Gastrocnemius medialis (tissue), 4 donors: ENCODE measurements around the gene SLC27A3. TPM values are rescaled to one million over a fixed set of nuclear protein-coding genes. Genes with fewer than 3 reads are reported as not detected.

ENCODE experiments used
- ATAC-seq, 2 donors: fragments of 150-250 bp; one replicate each; pipeline ENCODE4 v1.9.1; 2016
- DNase-seq, 2 donors: peaks; one replicate each; pipeline ENCODE4 v3.0.0-alpha.2; 2019
- H3K27ac ChIP-seq, 4 donors: fragments of 200-600 bp; sonication (generic); 1 replicate in 1 of 4; 2 replicates in 3 of 4; pipeline ENCODE4 v1.5.1; 2016 to 2018; ENCODE audit warnings: mild to moderate bottlenecking in 2 of 4, moderate library complexity in 1 of 4
- H3K27me3 ChIP-seq, 3 donors: fragments of 200-600 bp; sonication (generic) in 2 of 3; 1 replicate in 1 of 3; 2 replicates in 2 of 3; pipeline versions ENCODE4 v1.5.1 to v1.6.0; 2016 to 2019; ENCODE audit warnings: mild to moderate bottlenecking in 1 of 3, moderate library complexity in 1 of 3
- H3K36me3 ChIP-seq, 2 donors: fragments of 200-600 bp; sonication (generic) in 1 of 2; one replicate each; pipeline ENCODE4 v1.5.1; 2017 to 2018
- H3K4me1 ChIP-seq, 2 donors: fragments of 200-600 bp; sonication (generic) in 1 of 2; one replicate each; pipeline ENCODE4 v1.5.1; 2016 to 2017; ENCODE audit warnings: mild to moderate bottlenecking in 2 of 2
- H3K4me3 ChIP-seq, 4 donors: fragments of 200-600 bp; sonication (generic) in 3 of 4; 1 replicate in 1 of 4; 2 replicates in 3 of 4; pipeline ENCODE4 v1.5.1; 2016 to 2019; ENCODE audit warnings: mild to moderate bottlenecking in 2 of 4
- H3K9me3 ChIP-seq, 3 donors: fragments of 200-600 bp; sonication (generic) in 2 of 3; 1 replicate in 1 of 3; 2 replicates in 2 of 3; pipeline ENCODE4 v1.5.1; 2016 to 2019
- POLR2A ChIP-seq, 2 donors: fragments of 450-650 bp; IDR thresholded peaks; one replicate each; pipeline ENCODE4 v1.6.1; 2017; ENCODE audit warnings: antibody characterized with exemption in 2 of 2, mild to moderate bottlenecking in 2 of 2, moderate library complexity in 2 of 2
- in situ Hi-C, 4 donors: fragments of 200-750 bp; cut with MboI; loops; one replicate each; pipeline versions ENCODE4 v1.15.0 to v1.8.0; 2017; ENCODE audit warnings: low sequenced_read_pairs in 4 of 4
- intact Hi-C: fragments of 100-400 bp; cut with DNase I; formaldehyde crosslinking; loops from one replicate; pipeline ENCODE4 v1.15.1; 2023; ENCODE audit warnings: low total_unique reads
- total RNA-seq, 4 donors: library from RNA; depleted of rRNA; stranded (reverse); fragments of >200 nt; gene quantifications; one replicate each; pipeline versions ENCODE4 v1.1.0 to v1.2.3, GENCODE V29; 2016
- TF ChIP-seq, protein P1 (sequence below), 5 experiments: fragments of 450-650 bp in 3 of 5; fragments of 200-600 bp in 2 of 5; sonication (generic) in 2 of 5; IDR thresholded peaks in 4 of 5; conservative IDR thresholded peaks in 1 of 5; 1 replicate in 4 of 5; 2 replicates in 1 of 5; pipeline ENCODE4 v1.5.1; 2016 to 2019; ENCODE audit warnings: antibody characterized with exemption in 5 of 5, mild to moderate bottlenecking in 3 of 5, moderate library complexity in 3 of 5

Gene SLC27A3
- total RNA-seq, 4 donors from 2014 or later, result 2.3 to 7.9 (median 3.7) TPM

GRCh38 chr1:153799016-153799415 is 23.8 kb downstream of the SLC27A3 start:
- H3K27ac ChIP-seq, result no peak overlapping the region
- H3K27me3 ChIP-seq, result no peaks in the 10 kb centered on the region
- H3K36me3 ChIP-seq, result no peaks in the 10 kb centered on the region
- TF ChIP-seq, protein P1, sequence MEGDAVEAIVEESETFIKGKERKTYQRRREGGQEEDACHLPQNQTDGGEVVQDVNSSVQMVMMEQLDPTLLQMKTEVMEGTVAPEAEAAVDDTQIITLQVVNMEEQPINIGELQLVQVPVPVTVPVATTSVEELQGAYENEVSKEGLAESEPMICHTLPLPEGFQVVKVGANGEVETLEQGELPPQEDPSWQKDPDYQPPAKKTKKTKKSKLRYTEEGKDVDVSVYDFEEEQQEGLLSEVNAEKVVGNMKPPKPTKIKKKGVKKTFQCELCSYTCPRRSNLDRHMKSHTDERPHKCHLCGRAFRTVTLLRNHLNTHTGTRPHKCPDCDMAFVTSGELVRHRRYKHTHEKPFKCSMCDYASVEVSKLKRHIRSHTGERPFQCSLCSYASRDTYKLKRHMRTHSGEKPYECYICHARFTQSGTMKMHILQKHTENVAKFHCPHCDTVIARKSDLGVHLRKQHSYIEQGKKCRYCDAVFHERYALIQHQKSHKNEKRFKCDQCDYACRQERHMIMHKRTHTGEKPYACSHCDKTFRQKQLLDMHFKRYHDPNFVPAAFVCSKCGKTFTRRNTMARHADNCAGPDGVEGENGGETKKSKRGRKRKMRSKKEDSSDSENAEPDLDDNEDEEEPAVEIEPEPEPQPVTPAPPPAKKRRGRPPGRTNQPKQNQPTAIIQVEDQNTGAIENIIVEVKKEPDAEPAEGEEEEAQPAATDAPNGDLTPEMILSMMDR (IDR thresholded peaks at IDR 0.05 in 4 of 5, conservative IDR thresholded peaks at IDR 0.05 in 1 of 5), result no peak
- ATAC-seq (no peak), DNase-seq (no peak)
- H3K4me3 ChIP-seq, result no peak overlapping the region
- in situ Hi-C loops (loop anchor here (5.0 to 10.0 kb wide), 3 partner anchors 146 to 188 kb away; partner anchors contain the start of genes RAB13 (in 3 of the 4) and DENND4B (in 1 of the 4)), intact Hi-C loops (loop anchor here (5.0 kb wide), 2 partner anchors 123 to 473 kb away; partner anchors contain the start of genes GATAD2B and HAX1)
- no peaks in the 10 kb centered on the region for H3K9me3 ChIP-seq
- peaks cover 0 to 12% of the 10 kb centered on the region in 2 donors for H3K4me1 ChIP-seq

DNA sequence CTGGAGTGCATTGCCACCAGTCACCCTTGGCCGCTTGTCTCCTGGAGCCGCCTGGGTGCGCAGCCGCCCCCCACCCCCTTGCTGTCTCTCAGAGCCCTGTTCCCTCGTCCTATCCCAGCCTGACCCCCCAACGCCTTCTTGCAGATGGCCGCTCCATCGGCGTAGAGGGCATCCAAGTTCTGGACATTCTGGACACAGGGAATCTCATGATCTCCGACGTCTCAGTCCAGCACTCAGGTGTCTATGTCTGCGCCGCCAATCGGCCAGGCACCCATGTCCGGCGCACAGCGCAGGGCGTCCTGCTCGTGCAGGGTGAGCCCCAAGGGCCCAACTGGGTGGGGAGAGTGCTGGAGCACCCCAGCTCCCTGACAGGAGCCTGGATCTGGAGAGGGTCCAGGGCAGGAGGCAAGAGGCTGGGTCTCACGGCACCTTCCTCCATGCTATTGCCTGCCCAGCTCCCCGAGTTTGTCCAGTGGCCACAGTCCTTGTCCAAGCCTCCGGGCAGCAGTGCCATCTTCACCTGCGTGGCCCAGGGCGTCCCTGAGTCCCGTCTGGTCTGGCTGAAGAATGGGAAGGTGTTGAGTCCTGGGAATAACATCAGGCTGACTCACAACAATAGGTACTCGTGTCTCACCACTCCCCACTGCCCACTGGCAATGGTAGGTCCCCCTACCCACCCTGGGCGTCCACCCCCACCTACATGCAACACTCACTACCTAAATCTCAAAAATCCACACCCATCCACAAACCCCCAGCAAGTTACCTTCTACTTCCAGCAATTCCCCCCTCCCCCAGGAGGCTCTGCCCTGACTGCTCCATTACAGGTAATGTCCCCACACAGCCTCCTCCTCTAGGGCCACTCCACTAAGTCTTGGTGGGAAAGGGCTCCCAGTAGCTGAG is 24.6 kb downstream of the SLC27A3 start:
- intact Hi-C loops, result loop anchor here (5.0 kb wide), 2 partner anchors 122 to 472 kb away; partner anchors contain the start of genes GATAD2B and HAX1
- in situ Hi-C loops, result loop anchor here (5.0 to 25.0 kb wide), 4 partner anchors 112 to 187 kb away; partner anchors contain the start of genes GATAD2B (in 3 of the 4), RAB13 (in 3 of the 4) and DENND4B (in 1 of the 4)
- no peak for DNase-seq

GRCh38 chr1:153800516-153800915 is 25.3 kb downstream of the SLC27A3 start:
- Histone ChIP-seq H3K27ac (no peak overlapping the region), H3K4me3 (no peak overlapping the region), H3K27me3 (no peaks in the 10 kb centered on the region), H3K36me3 (no peaks in the 10 kb centered on the region), H3K9me3 (no peaks in the 10 kb centered on the region), H3K4me1 (peaks cover 0 to 24% of the 10 kb centered on the region in 2 donors)
- no peak for ATAC-seq
- in situ Hi-C loops (loop anchor here in 3 of 4 donors (25.0 kb wide), 1 partner anchor 112 kb away; the partner anchor contains the start of gene GATAD2B (in 3 of the 3)), intact Hi-C loops (no loop called here)
- no peak for DNase-seq
- TF ChIP-seq POLR2A (IDR thresholded peaks at IDR 0.05), result no peak
- TF ChIP-seq, protein P1 (IDR thresholded peaks at IDR 0.05 in 4 of 5, conservative IDR thresholded peaks at IDR 0.05 in 1 of 5), result no peak

More for the DNA sequence above, 24.6 kb downstream of the SLC27A3 start:
- TF ChIP-seq POLR2A (IDR thresholded peaks at IDR 0.05), result no peak
- TF ChIP-seq, protein P1 (IDR thresholded peaks at IDR 0.05 in 4 of 5, conservative IDR thresholded peaks at IDR 0.05 in 1 of 5), result no peak
- Histone ChIP-seq H3K27me3 (no peaks in the 10 kb centered on the region), H3K9me3 (no peaks in the 10 kb centered on the region), H3K4me1 (peaks cover 0 to 18% of the 10 kb centered on the region in 2 donors), H3K4me3 (no peak overlapping the region), H3K27ac (no peak overlapping the region), H3K36me3 (no peaks in the 10 kb centered on the region)
- no peak for ATAC-seq

DNA sequence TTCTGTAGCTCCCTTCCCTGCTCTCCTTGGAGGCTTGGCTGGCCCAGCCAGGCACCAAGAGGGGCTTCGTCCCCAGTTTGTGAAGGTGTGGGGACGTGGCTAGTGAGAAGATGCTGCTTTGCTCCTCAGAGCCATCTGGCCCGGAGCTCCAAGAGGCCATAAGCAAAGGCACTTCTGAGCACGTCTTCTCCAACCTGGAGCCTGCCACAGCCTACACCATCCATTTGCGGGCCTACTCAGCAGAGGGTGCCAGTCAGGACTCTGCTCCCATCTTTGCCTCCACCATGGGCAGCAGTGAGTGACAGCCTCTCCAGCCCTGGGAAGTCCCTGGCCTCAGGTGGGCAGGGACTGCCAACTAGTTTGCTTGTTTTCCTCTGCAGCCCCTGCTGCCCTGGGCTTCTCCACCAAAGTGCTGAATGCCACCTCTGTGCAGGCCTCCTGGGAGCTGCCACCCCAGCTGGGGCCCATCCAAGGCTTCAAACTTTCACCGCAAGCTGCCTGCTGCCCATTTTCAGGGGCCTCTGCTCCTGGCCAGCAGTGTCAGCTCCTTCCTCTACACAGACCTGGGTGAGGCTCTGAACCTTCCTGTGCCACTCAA is 25.9 kb downstream of the SLC27A3 start:
- Histone ChIP-seq H3K36me3 (no peaks in the 10 kb centered on the region), H3K9me3 (no peaks in the 10 kb centered on the region), H3K4me1 (peaks cover 0 to 30% of the 10 kb centered on the region in 2 donors), H3K27me3 (no peaks in the 10 kb centered on the region), H3K4me3 (no peak overlapping the region), H3K27ac (no peak overlapping the region)
- in situ Hi-C loops, result loop anchor here in 3 of 4 donors (25.0 kb wide), 1 partner anchor 111 kb away; the partner anchor contains the start of gene GATAD2B (in 3 of the 3)
- ATAC-seq (no peak), DNase-seq (no peak)
- intact Hi-C loops, result no loop called here
- TF ChIP-seq POLR2A (IDR thresholded peaks at IDR 0.05), result no peak
- TF ChIP-seq, protein P1 (IDR thresholded peaks at IDR 0.05 in 4 of 5, conservative IDR thresholded peaks at IDR 0.05 in 1 of 5), result no peak
